GM23248 (cell line): ENCODE data around the gene NDUFAB1. TPM values are rescaled to one million over a fixed set of nuclear protein-coding genes. Genes with fewer than 3 reads are reported as not detected.
A peak's percentile ranks its signal among the peaks of the same experiment; 100 is the strongest.

Experiments
- DNase-seq: peaks from one replicate; pipeline ENCODE4 v3.0.0-alpha.2; 2015
- H2AFZ ChIP-seq: fragments of 200-600 bp; sonication (generic); 2 replicates; pipeline ENCODE4 v1.6.1; 2016; ENCODE audit warnings: antibody characterized with exemption
- H3F3A ChIP-seq: fragments of 200-600 bp; sonication (generic); 2 replicates; pipeline ENCODE4 v1.6.1; 2016; ENCODE audit warnings: mild to moderate bottlenecking, antibody characterized with exemption, mixed run types; ENCODE audit not compliant: insufficient read depth
- H3K27ac ChIP-seq: fragments of 200-600 bp; sonication (generic); 2 replicates; pipeline ENCODE4 v1.5.1; 2016; ENCODE audit warnings: mild to moderate bottlenecking
- H3K27me3 ChIP-seq: fragments of 200-600 bp; sonication (generic); replicated peaks from 2 replicates; pipeline ENCODE4 v1.6.1; 2016; ENCODE audit warnings: mild to moderate bottlenecking; ENCODE audit not compliant: insufficient read depth
- H3K36me3 ChIP-seq: fragments of 200-600 bp; sonication (generic); 2 replicates; pipeline ENCODE4 v1.6.1; 2016; ENCODE audit warnings: low read depth, mild to moderate bottlenecking
- H3K4me1 ChIP-seq: fragments of 200-600 bp; sonication (generic); 2 replicates; pipeline ENCODE4 v1.6.1; 2016; ENCODE audit warnings: mild to moderate bottlenecking; ENCODE audit not compliant: insufficient read depth
- H3K4me2 ChIP-seq: fragments of 200-600 bp; sonication (generic); one replicate; pipeline ENCODE4 v1.6.1; 2016; ENCODE audit warnings: mild to moderate bottlenecking; ENCODE audit not compliant: unreplicated experiment
- H3K4me3 ChIP-seq: fragments of 200-600 bp; sonication (generic); 2 replicates; pipeline ENCODE4 v1.5.1; 2016; ENCODE audit warnings: mild to moderate bottlenecking
- H3K79me2 ChIP-seq: fragments of 200-600 bp; sonication (generic); 2 replicates; pipeline ENCODE4 v1.6.1; 2016; ENCODE audit warnings: mild to moderate bottlenecking; ENCODE audit not compliant: insufficient read depth
- H3K9ac ChIP-seq: fragments of 200-600 bp; sonication (generic); 2 replicates; pipeline ENCODE4 v1.6.1; 2016; ENCODE audit warnings: mild to moderate bottlenecking
- H3K9me2 ChIP-seq: fragments of 200-600 bp; sonication (generic); 2 replicates; pipeline ENCODE4 v1.6.1; 2016; ENCODE audit warnings: mixed run types, mild to moderate bottlenecking, moderate library complexity; ENCODE audit not compliant: insufficient read depth
- H3K9me3 ChIP-seq: fragments of 200-600 bp; sonication (generic); one replicate; pipeline ENCODE4 v1.6.1; 2017; ENCODE audit warnings: low read depth
- H4K20me1 ChIP-seq: fragments of 200-600 bp; sonication (generic); 2 replicates; pipeline ENCODE4 v1.6.0; 2016; ENCODE audit not compliant: insufficient read depth
- EZH2 ChIP-seq: fragments of 200-600 bp; sonication (generic); IDR thresholded peaks from 2 replicates; pipeline ENCODE4 v1.6.1; 2018; ENCODE audit warnings: antibody characterized with exemption, mild to moderate bottlenecking; ENCODE audit not compliant: insufficient read depth, poor library complexity, severe bottlenecking
- EZH2phosphoT487 ChIP-seq: fragments of 200-600 bp; sonication (generic); IDR thresholded peaks from 2 replicates; pipeline ENCODE4 v1.6.1; 2018; ENCODE audit warnings: antibody characterized with exemption, moderate library complexity, mild to moderate bottlenecking, low read depth; ENCODE audit not compliant: insufficient read depth
- WGBS, 2 experiments: methylation state at CpG; one replicate each; pipeline ENCODE4 v1.1.6; 2015 to 2017; ENCODE audit warnings: low lambda C conversion rate in 2 of 2, low coverage in 1 of 2; ENCODE audit errors: missing lambda C conversion rate in 2 of 2; 5-methylcytosine and 5-hydroxymethylcytosine counted together
- in situ Hi-C: fragments of 300-500 bp; cut with MboI; formaldehyde crosslinking; loops from 2 replicates; pipeline ENCODE4 v1.15.0; 2020
- polyA plus RNA-seq: library from polyadenylated mRNA; unstranded; fragments of >200 nt; fragmentation: Nextera tagmentation; extraction: Ambion mirVana; gene quantifications from 2 replicates; pipeline ENCODE4 v1.2.1, GENCODE V29; 2016
- total RNA-seq: library from RNA; depleted of rRNA; stranded (reverse); fragments of >200 nt; shearing (Covaris generic); gene quantifications from 2 replicates; pipeline ENCODE4 v1.2.3, GENCODE V29; 2014

Gene NDUFAB1
- total and polyA plus RNA-seq, 2 experiments from 2014 or later: 78.9 to 235 TPM

GRCh38 chr16:23581764-23582163 lies 14.4 kb downstream of the NDUFAB1 start:
- TF ChIP-seq EZH2: no peak
- no peak for TF ChIP-seq EZH2phosphoT487
- H3K36me3 ChIP-seq: peaks cover 28% of the 10 kb centered on the region
- H2AFZ ChIP-seq: no peak overlapping the region
- H3K9ac ChIP-seq: no peak overlapping the region
- peaks cover 11% of the 10 kb centered on the region for H3K79me2 ChIP-seq
- no peak overlapping the region for H3K4me3 ChIP-seq
- H3K9me2 ChIP-seq: no peaks in the 10 kb centered on the region
- DNase-seq: no peak
- H3K27ac ChIP-seq: no peak overlapping the region
- no peak overlapping the region for H3K4me2 ChIP-seq
- no peaks in the 10 kb centered on the region for H3K27me3 ChIP-seq
- in situ Hi-C loops: no loop called here
- H3F3A ChIP-seq: peaks cover 42% of the 10 kb centered on the region
- H3K4me1 ChIP-seq: no peaks in the 10 kb centered on the region
- H4K20me1 ChIP-seq: no peaks in the 10 kb centered on the region
- no peaks in the 10 kb centered on the region for H3K9me3 ChIP-seq

- TF ChIP-seq EZH2 (no peak), EZH2phosphoT487 (no peak)
- H3K9me2 ChIP-seq: no peaks in the 10 kb centered on the region
These were observed 15.7 kb downstream of the NDUFAB1 start for GRCh38 chr16:23580391-23580790.

GRCh38 chr16:23579371-23579770 lies 16.7 kb downstream of the NDUFAB1 start:
- TF ChIP-seq EZH2phosphoT487 (no peak), EZH2 (no peak)
- H3F3A ChIP-seq: peaks cover 49% of the 10 kb centered on the region
- H3K9me3 ChIP-seq: no peaks in the 10 kb centered on the region
- in situ Hi-C loops: no loop called here
- peaks cover 34% of the 10 kb centered on the region for H3K36me3 ChIP-seq
- H3K27me3 ChIP-seq: no peaks in the 10 kb centered on the region
- H3K4me1 ChIP-seq: no peaks in the 10 kb centered on the region
- no peaks in the 10 kb centered on the region for H3K9me2 ChIP-seq
- H3K4me3 ChIP-seq: no peak overlapping the region
- H3K9ac ChIP-seq: no peak overlapping the region
- WGBS, 2 experiments: 95% methylated on average over 4 of the region's 4 CpGs
- H3K4me2 ChIP-seq: no peak overlapping the region
- no peak overlapping the region for H3K27ac ChIP-seq
- DNase-seq: no peak
- no peaks in the 10 kb centered on the region; the same call in 1 of the 2 replicates for H4K20me1 ChIP-seq
- H2AFZ ChIP-seq: no peak overlapping the region
- H3K79me2 ChIP-seq: no peaks in the 10 kb centered on the region

More at GRCh38 chr16:23580391-23580790, 15.7 kb downstream of the NDUFAB1 start:
- Histone ChIP-seq H4K20me1 (no peaks in the 10 kb centered on the region; the same call in 1 of the 2 replicates), H3F3A (peaks cover 47% of the 10 kb centered on the region), H3K4me1 (no peaks in the 10 kb centered on the region), H3K4me3 (no peak overlapping the region), H3K79me2 (no peaks in the 10 kb centered on the region), H3K27me3 (no peaks in the 10 kb centered on the region), H3K36me3 (peaks cover 34% of the 10 kb centered on the region), H3K27ac (no peak overlapping the region), H2AFZ (no peak overlapping the region), H3K9ac (no peak overlapping the region), H3K4me2 (no peak overlapping the region), H3K9me3 (no peaks in the 10 kb centered on the region)
- DNase-seq: no peak
- in situ Hi-C loops: no loop called here

- no peaks in the 10 kb centered on the region for H3K9me3 ChIP-seq
- H3K4me1 ChIP-seq: no peaks in the 10 kb centered on the region
- no peaks in the 10 kb centered on the region for H3K27me3 ChIP-seq
- H2AFZ ChIP-seq: no peak overlapping the region
- peaks cover 49% of the 10 kb centered on the region for H3F3A ChIP-seq
- TF ChIP-seq EZH2phosphoT487 (no peak), EZH2 (no peak)
- H3K79me2 ChIP-seq: no peaks in the 10 kb centered on the region
- no peak overlapping the region for H3K9ac ChIP-seq
- no peak overlapping the region for H3K4me2 ChIP-seq
- DNase-seq: peak; percentile 43
- no peak overlapping the region for H3K4me3 ChIP-seq
- H3K9me2 ChIP-seq: no peaks in the 10 kb centered on the region
- H4K20me1 ChIP-seq: no peaks in the 10 kb centered on the region; the same call in 1 of the 2 replicates
- WGBS, 2 experiments: 79 to 80% methylated on average over 5 of the region's 5 CpGs
- peaks cover 36% of the 10 kb centered on the region for H3K36me3 ChIP-seq
- in situ Hi-C loops: no loop called here
- H3K27ac ChIP-seq: no peak overlapping the region
These were observed 17.9 kb downstream of the NDUFAB1 start for GRCh38 chr16:23578101-23578830.

GRCh38 chr16:23577493-23577892 lies 18.6 kb downstream of the NDUFAB1 start:
- Histone ChIP-seq H3K4me3 (no peak overlapping the region), H3F3A (peaks cover 49% of the 10 kb centered on the region), H3K79me2 (no peaks in the 10 kb centered on the region), H4K20me1 (no peaks in the 10 kb centered on the region; the same call in 1 of the 2 replicates), H3K9me3 (no peaks in the 10 kb centered on the region), H3K36me3 (peaks cover 36% of the 10 kb centered on the region), H3K27ac (no peak overlapping the region), H3K9ac (no peak overlapping the region), H3K9me2 (no peaks in the 10 kb centered on the region), H3K4me2 (no peak overlapping the region), H2AFZ (no peak overlapping the region), H3K27me3 (no peaks in the 10 kb centered on the region), H3K4me1 (no peaks in the 10 kb centered on the region)
- TF ChIP-seq EZH2phosphoT487 (no peak), EZH2 (no peak)
- 98 to 100% methylated on average over 2 of the region's 2 CpGs for WGBS, 2 experiments
- in situ Hi-C loops: no loop called here
- no peak for DNase-seq
